GM12864 (cell line): ENCODE results near the gene AFF2.
"Not testable (repeated sequence)": the region's sequence is repeated elsewhere in the genome, so short reads cannot be mapped to it uniquely, and the experiment has no call there.

ENCODE experiments used
- DNase-seq: peaks from one replicate; pipeline ENCODE4 v3.0.0-alpha.2; 2011; ENCODE audit warnings: low read depth
- H3K4me3 ChIP-seq: 2 replicates; pipeline ENCODE4 v1.5.1; 2011; ENCODE audit warnings: mild to moderate bottlenecking, low read depth, low read length, control low read depth
- TF ChIP-seq, protein P1 (sequence below): IDR thresholded peaks from 2 replicates; pipeline ENCODE4 v1.5.1; 2011; ENCODE audit warnings: low read depth, mild to moderate bottlenecking, moderate library complexity, low read length, control low read depth, inconsistent platforms; ENCODE audit errors: missing control alignments

Gene AFF2

GRCh38 chrX:148649145-148649795, 148.9 kb downstream of the AFF2 start:
- DNase-seq, result no peak
- TF ChIP-seq, protein P1, sequence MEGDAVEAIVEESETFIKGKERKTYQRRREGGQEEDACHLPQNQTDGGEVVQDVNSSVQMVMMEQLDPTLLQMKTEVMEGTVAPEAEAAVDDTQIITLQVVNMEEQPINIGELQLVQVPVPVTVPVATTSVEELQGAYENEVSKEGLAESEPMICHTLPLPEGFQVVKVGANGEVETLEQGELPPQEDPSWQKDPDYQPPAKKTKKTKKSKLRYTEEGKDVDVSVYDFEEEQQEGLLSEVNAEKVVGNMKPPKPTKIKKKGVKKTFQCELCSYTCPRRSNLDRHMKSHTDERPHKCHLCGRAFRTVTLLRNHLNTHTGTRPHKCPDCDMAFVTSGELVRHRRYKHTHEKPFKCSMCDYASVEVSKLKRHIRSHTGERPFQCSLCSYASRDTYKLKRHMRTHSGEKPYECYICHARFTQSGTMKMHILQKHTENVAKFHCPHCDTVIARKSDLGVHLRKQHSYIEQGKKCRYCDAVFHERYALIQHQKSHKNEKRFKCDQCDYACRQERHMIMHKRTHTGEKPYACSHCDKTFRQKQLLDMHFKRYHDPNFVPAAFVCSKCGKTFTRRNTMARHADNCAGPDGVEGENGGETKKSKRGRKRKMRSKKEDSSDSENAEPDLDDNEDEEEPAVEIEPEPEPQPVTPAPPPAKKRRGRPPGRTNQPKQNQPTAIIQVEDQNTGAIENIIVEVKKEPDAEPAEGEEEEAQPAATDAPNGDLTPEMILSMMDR, result no peak
- H3K4me3 ChIP-seq, result no peak overlapping the region

DNA sequence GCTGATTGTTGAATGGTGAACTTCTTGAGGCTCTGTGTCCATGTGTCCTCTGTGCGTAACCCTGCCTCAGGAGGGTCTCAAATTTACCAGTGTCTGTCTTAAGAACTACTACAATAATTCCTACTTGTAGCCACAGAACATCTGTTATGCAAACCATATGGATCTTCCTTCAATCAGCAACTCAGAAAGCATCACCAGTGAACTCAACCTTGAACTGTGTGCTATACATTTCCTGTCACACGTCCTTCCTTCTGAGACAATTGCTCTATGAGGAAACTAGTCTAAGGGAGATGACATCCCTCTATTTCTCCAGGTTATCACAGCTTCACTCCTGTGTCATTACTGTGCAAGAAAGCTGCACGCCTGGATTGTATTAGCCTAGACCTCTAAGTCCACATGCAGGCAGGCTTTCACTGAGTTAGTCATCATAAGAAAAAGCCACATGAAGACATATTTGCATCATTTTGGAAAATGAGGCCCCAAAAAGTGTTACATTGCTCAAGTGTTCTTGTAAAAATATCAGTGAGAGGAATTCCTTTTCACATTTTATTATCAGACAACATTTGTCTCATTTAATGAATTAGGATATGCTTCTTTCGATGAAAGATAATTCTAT, 157.8 kb downstream of the AFF2 start:
- no peak overlapping the region for H3K4me3 ChIP-seq
- TF ChIP-seq, protein P1, result no peak
- no peak for DNase-seq

DNA sequence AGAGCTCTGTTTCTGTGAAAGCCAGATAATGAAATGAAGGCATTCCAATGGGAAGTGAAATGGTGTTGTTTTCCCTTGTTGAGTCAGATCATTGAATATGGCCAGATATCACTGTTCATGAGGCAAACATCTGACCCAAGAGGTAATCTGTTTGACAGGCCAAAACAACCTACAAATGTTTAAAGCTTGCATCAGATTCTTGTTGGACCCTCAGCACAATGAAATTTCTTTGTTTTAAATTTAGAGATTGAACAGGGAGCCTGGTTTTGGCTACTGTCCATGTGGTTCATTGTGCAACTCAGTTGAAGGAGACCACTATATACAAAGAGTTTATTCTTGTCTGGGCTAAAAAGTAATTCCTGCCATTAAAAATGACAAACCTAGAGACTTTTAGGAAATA, 159.1 kb downstream of the AFF2 start:
- no peak for DNase-seq
- no peak overlapping the region for H3K4me3 ChIP-seq
- TF ChIP-seq, protein P1, result no peak

DNA sequence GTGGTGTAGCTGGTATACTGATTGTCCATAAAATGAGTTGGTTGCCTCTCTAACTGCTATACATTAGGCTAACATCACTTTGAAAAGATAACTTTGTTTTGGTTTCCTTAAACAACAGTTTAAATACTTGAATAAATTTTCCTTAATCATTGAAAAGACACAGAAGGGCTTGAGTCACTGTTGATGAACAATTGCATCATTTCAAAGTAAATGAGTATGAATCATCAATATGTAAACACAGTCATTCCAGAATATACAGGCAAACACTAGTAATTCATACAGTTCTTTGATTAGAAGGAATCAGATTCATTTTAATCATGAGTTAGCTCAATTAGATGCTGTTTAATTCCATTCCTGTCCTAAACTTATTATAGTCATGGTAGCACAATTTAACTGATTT, 160.6 kb downstream of the AFF2 start:
- DNase-seq, result no peak

DNA sequence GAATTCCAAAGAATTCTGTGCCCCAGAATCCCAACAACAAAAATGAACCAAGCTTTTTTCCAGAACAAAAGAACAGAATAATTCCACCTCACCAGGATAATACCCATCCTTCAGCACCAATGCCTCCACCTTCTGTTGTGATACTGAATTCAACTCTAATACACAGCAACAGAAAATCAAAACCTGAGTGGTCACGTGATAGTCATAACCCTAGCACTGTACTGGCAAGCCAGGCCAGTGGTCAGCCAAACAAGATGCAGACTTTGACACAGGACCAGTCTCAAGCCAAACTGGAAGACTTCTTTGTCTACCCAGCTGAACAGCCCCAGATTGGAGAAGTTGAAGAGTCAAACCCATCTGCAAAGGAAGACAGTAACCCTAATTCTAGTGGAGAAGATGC, 161.6 kb downstream of the AFF2 start:
- H3K4me3 ChIP-seq, result no peak overlapping the region
- DNase-seq, result no peak
- TF ChIP-seq, protein P1, result no peak

More for the DNA sequence above, 160.6 kb downstream of the AFF2 start:
- H3K4me3 ChIP-seq, result no peak overlapping the region
- TF ChIP-seq, protein P1, result no peak

DNA sequence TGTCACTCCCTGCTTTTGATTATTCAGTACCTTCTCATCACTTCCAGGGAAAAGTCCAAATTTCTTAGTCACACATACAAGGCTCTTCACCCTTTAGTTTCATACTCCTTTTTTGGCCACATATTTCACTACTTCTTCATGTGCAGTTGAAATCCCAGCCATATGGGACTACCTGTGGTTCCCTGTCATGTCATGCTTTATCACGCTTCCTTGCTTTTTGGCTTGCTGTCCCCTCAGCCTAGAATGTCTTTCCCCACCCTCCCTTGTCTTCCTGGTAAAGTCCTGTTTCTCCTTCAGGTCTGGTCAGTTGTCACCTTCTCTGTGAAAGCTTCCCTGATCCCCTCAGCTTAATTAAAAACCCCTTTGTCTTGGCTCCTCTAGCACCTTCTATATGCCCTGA, 163.8 kb downstream of the AFF2 start:
- TF ChIP-seq, protein P1, result no peak
- H3K4me3 ChIP-seq, result no peak overlapping the region
- no peak for DNase-seq

DNA sequence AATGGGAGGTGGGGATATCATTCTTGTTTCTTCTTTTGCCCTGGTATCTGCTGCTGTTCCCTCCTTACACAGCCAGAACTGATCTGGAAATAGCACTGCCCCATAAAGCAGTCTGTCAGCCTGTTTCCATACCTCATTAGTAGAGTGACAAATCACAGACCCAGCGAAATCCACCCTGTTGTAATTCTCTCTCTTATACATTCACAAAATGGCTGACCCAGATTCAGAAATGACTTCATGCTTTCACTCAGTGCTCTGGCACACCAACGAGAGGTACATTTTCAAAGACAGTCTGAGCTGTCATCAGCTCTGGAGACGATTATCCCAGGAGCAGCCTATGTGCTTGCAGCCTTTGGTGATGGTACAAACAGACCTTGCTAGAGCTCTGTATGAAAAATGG, 164.6 kb downstream of the AFF2 start:
- no peak overlapping the region for H3K4me3 ChIP-seq
- TF ChIP-seq, protein P1, result no peak

GRCh38 chrX:148669175-148669574, 168.8 kb downstream of the AFF2 start:
- not testable (repeated sequence) for H3K4me3 ChIP-seq, DNase-seq

More for the DNA sequence above, 164.6 kb downstream of the AFF2 start:
- DNase-seq, result no peak
